HepG2 (cell line): ENCODE measurements around the gene ABCC1.
A peak's percentile ranks its signal among the peaks of the same experiment; 100 is the strongest.

Experiments used
- CBFB ChIP-seq: sonication (generic); formaldehyde crosslinking; IDR thresholded peaks from 2 replicates; pipeline ENCODE4 v1.4.0; 2020; ENCODE audit warnings: missing genetic modification reagents
- ELF4 ChIP-seq: sonication (generic); formaldehyde crosslinking; IDR thresholded peaks from 2 replicates; pipeline ENCODE4 v1.5.0; 2020; ENCODE audit warnings: missing genetic modification reagents, mild to moderate bottlenecking, moderate library complexity, borderline replicate concordance
- GABPA ChIP-seq, 2 experiments: IDR thresholded peaks; 2 replicates each; pipeline ENCODE4 v1.6.1; 2011 to 2016; ENCODE audit warnings: low read depth in 2 of 2, low read length in 1 of 2, missing biosample characterization in 1 of 2, missing genetic modification characterization in 1 of 2
- JUND ChIP-seq: sonication (generic); formaldehyde crosslinking; IDR thresholded peaks from 2 replicates; pipeline ENCODE4 v1.8.0; 2022; ENCODE audit warnings: mild to moderate bottlenecking, missing genetic modification reagents
- NKX3-1 ChIP-seq: sonication (generic); formaldehyde crosslinking; IDR thresholded peaks from 2 replicates; pipeline ENCODE4 v1.5.0; 2020; ENCODE audit warnings: missing genetic modification reagents
- PCBP2 ChIP-seq: fragments of 200-400 bp; formaldehyde crosslinking; optimal IDR thresholded peaks from 2 replicates; pipeline ENCODE3; 2018; ENCODE audit warnings: low read length, low read depth; ENCODE audit not compliant: poor library complexity, severe bottlenecking
- XRCC5 ChIP-seq: fragments of 200-400 bp; formaldehyde crosslinking; optimal IDR thresholded peaks from 2 replicates; pipeline ENCODE3; 2017; ENCODE audit warnings: mild to moderate bottlenecking, low read length
- ZBTB1 ChIP-seq: sonication (generic); formaldehyde crosslinking; IDR thresholded peaks from 2 replicates; pipeline ENCODE4 v1.4.0; 2020; ENCODE audit warnings: missing genetic modification reagents, borderline replicate concordance
- ZBTB3 ChIP-seq: sonication (generic); formaldehyde crosslinking; IDR thresholded peaks from 2 replicates; pipeline ENCODE4 v1.4.0; 2020; ENCODE audit warnings: low read depth, mild to moderate bottlenecking, moderate library complexity, missing genetic modification reagents, borderline replicate concordance
- ZBTB7B ChIP-seq: sonication (generic); formaldehyde crosslinking; IDR thresholded peaks from 2 replicates; pipeline ENCODE4 v1.4.0; 2020; ENCODE audit warnings: missing genetic modification reagents
- ZFX ChIP-seq: sonication (generic); formaldehyde crosslinking; IDR thresholded peaks from 2 replicates; pipeline ENCODE4 v1.4.0; 2020; ENCODE audit warnings: mild to moderate bottlenecking, low read depth, missing genetic modification reagents, moderate library complexity
- ZNF549 ChIP-seq: sonication (generic); formaldehyde crosslinking; IDR thresholded peaks from 2 replicates; pipeline ENCODE4 v1.5.0; 2020; ENCODE audit warnings: missing genetic modification reagents
- TF ChIP-seq, protein P1 (sequence below): sonication (generic); formaldehyde crosslinking; IDR thresholded peaks from 2 replicates; pipeline ENCODE4 v1.9.0; 2021; ENCODE audit warnings: missing genetic modification reagents, borderline replicate concordance
- TF ChIP-seq, protein P2 (sequence below): sonication (generic); formaldehyde crosslinking; IDR thresholded peaks from 2 replicates; pipeline ENCODE4 v1.5.1; 2020; ENCODE audit warnings: missing genetic modification reagents, mild to moderate bottlenecking, borderline replicate concordance

DNA sequence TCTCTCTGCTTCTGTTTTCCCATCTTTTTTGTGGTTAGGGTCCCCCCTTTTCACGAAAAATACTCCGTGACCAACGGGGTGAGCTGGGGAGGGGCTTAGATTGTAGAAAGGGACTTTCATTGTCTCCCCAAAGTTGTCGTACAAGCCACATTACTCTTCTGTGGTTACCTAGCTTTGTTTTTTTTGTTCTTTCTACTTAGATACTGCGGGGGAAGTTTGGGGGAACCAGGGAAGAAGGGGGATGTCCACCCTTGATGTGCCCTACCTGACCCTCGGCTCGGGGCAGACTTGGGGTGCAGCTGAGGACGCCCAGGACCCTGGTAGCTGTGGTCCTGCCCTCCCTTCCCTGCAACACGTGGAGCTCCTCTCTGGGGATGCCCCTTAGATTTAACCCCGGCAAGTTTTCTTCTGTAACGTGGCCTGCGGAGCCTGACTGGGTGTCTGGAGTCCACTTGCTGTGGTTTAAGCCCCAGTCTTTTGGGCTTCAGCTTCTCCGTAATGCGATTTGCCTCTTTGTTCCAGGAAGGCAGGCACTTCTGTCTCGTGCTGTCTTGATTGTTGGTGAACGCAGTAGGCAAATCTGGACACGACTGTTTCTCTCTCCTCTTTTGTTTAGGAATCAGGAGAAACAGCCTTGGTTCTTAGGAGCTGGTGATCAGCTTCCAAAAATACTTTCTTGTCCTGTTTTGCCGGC, 892 bp downstream of the ABCC1 start:
- no peak for TF ChIP-seq JUND (CRISPR knock-in tag)
- no peak for TF ChIP-seq ZNF549 (CRISPR knock-in tag)
- no peak for TF ChIP-seq ZBTB3 (CRISPR knock-in tag)
- TF ChIP-seq CBFB (CRISPR knock-in tag), result no peak
- TF ChIP-seq PCBP2, result no peak
- no peak for TF ChIP-seq XRCC5
- TF ChIP-seq ELF4 (CRISPR knock-in tag), result no peak
- TF ChIP-seq ZFX (CRISPR knock-in tag), result 0 out of 2 replicates have a peak, but pooled peaks have one; percentile 2
- TF ChIP-seq GABPA (IDR thresholded peaks at IDR 0.05; ENCODE audit: low read depth, low read length), result no peak
- TF ChIP-seq GABPA (CRISPR knock-in tag; IDR thresholded peaks at IDR 0.05; ENCODE audit: low read depth), result no peak
- TF ChIP-seq ZBTB1 (CRISPR knock-in tag), result no peak
- TF ChIP-seq, protein P1, sequence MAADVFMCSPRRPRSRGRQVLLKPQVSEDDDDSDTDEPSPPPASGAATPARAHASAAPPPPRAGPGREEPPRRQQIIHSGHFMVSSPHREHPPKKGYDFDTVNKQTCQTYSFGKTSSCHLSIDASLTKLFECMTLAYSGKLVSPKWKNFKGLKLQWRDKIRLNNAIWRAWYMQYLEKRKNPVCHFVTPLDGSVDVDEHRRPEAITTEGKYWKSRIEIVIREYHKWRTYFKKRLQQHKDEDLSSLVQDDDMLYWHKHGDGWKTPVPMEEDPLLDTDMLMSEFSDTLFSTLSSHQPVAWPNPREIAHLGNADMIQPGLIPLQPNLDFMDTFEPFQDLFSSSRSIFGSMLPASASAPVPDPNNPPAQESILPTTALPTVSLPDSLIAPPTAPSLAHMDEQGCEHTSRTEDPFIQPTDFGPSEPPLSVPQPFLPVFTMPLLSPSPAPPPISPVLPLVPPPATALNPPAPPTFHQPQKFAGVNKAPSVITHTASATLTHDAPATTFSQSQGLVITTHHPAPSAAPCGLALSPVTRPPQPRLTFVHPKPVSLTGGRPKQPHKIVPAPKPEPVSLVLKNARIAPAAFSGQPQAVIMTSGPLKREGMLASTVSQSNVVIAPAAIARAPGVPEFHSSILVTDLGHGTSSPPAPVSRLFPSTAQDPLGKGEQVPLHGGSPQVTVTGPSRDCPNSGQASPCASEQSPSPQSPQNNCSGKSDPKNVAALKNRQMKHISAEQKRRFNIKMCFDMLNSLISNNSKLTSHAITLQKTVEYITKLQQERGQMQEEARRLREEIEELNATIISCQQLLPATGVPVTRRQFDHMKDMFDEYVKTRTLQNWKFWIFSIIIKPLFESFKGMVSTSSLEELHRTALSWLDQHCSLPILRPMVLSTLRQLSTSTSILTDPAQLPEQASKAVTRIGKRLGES (CRISPR knock-in tag), result no peak
- TF ChIP-seq, protein P2, sequence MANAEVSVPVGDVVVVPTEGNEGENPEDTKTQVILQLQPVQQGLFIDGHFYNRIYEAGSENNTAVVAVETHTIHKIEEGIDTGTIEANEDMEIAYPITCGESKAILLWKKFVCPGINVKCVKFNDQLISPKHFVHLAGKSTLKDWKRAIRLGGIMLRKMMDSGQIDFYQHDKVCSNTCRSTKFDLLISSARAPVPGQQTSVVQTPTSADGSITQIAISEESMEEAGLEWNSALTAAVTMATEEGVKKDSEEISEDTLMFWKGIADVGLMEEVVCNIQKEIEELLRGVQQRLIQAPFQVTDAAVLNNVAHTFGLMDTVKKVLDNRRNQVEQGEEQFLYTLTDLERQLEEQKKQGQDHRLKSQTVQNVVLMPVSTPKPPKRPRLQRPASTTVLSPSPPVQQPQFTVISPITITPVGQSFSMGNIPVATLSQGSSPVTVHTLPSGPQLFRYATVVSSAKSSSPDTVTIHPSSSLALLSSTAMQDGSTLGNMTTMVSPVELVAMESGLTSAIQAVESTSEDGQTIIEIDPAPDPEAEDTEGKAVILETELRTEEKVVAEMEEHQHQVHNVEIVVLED (CRISPR knock-in tag), result 0 out of 2 replicates have a peak, but pooled peaks have one; percentile 8
- no peak for TF ChIP-seq ZBTB7B (CRISPR knock-in tag)
- no peak for TF ChIP-seq NKX3-1 (CRISPR knock-in tag)
